Left ventricle myocardium inferior (tissue), 1 donor: ENCODE measurements around the gene SEMA3D. TPM values are rescaled to one million over a fixed set of nuclear protein-coding genes. Genes with fewer than 3 reads are reported as not detected.

ENCODE experiments used
- DNase-seq: peaks from one replicate; pipeline ENCODE4 v3.0.0-alpha.2; 2020
- H3K27ac ChIP-seq: fragments of 200-600 bp; replicated peaks from 2 replicates; pipeline ENCODE4 v1.8.0; 2021
- H3K27me3 ChIP-seq: fragments of 200-600 bp; 2 replicates; pipeline ENCODE4 v1.8.0; 2021; ENCODE audit warnings: low read depth
- H3K36me3 ChIP-seq: fragments of 200-600 bp; 2 replicates; pipeline ENCODE4 v1.8.0; 2021
- H3K4me1 ChIP-seq: fragments of 200-600 bp; 2 replicates; pipeline ENCODE4 v1.8.0; 2021
- H3K4me3 ChIP-seq: fragments of 200-600 bp; 2 replicates; pipeline ENCODE4 v1.8.0; 2021; ENCODE audit warnings: mild to moderate bottlenecking, moderate library complexity
- H3K9me3 ChIP-seq: fragments of 200-600 bp; replicated peaks from 2 replicates; pipeline ENCODE4 v1.8.0; 2021
- CTCF ChIP-seq: fragments of 200-600 bp; IDR thresholded peaks from 2 replicates; pipeline ENCODE4 v1.8.0; 2021; ENCODE audit warnings: antibody characterized with exemption, mild to moderate bottlenecking, borderline replicate concordance
- intact Hi-C: fragments of 100-400 bp; cut with micrococcal nuclease; formaldehyde crosslinking; loops from one replicate; pipeline ENCODE4 v1.11.0; 2022
- total RNA-seq: library from RNA; stranded (reverse); fragmentation: NEBNext Ultra II Directional; extraction: Animal tissue kit (Norgen Biotek cat#: 25700); gene quantifications from one replicate; pipeline ENCODE4 v1.2.1, GENCODE V29; 2021
- donor health status: DM: no; HTN: yes; CAD: no; lungs with severe emphysema.

Gene SEMA3D
- total RNA-seq, 1 donor from 2014 or later, result 1.8 TPM

GRCh38 chr7:85014936-85015660, 171.8 kb downstream of the SEMA3D start:
- no peak overlapping the region for H3K27ac ChIP-seq
- no peaks in the 10 kb centered on the region for H3K4me1 ChIP-seq
- intact Hi-C loops, result no loop called here
- H3K36me3 ChIP-seq, result no peaks in the 10 kb centered on the region
- no peaks in the 10 kb centered on the region for H3K27me3 ChIP-seq
- no peak for TF ChIP-seq CTCF
- no peak overlapping the region for H3K4me3 ChIP-seq
- no peak for DNase-seq
- no peaks in the 10 kb centered on the region for H3K9me3 ChIP-seq

- no peaks in the 10 kb centered on the region for H3K36me3 ChIP-seq
- no peak for DNase-seq
- no peaks in the 10 kb centered on the region for H3K9me3 ChIP-seq
- no peaks in the 10 kb centered on the region for H3K4me1 ChIP-seq
- H3K27me3 ChIP-seq, result no peaks in the 10 kb centered on the region
- intact Hi-C loops, result no loop called here
- no peak overlapping the region for H3K4me3 ChIP-seq
- no peak for TF ChIP-seq CTCF
- no peak overlapping the region for H3K27ac ChIP-seq
These were observed 175.7 kb downstream of the SEMA3D start for GRCh38 chr7:85011127-85011526.

DNA sequence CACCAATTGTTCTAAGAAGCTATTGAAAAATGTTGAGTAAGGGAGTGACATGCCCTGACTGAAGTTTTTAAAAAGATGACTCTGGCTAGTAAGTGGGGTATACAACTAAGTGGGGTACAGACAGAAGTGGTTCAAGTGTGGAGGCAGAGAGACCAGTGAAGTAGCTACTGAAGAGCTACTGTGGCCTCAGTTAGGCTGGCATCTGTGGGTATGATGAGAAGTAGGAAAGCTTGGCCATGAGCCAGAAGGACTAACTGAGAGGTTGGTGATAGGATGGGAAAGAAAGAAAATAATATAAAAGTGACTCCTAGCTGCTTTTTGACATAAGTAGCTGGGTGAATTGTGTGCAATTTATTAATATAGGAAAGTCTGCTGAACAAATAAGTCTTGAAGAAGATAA, 176.6 kb downstream of the SEMA3D start:
- no peak for TF ChIP-seq CTCF
- H3K27me3 ChIP-seq, result no peaks in the 10 kb centered on the region
- no peak overlapping the region for H3K27ac ChIP-seq
- no peak overlapping the region for H3K4me3 ChIP-seq
- intact Hi-C loops, result no loop called here
- H3K36me3 ChIP-seq, result no peaks in the 10 kb centered on the region
- H3K9me3 ChIP-seq, result no peaks in the 10 kb centered on the region
- no peak for DNase-seq
- H3K4me1 ChIP-seq, result no peaks in the 10 kb centered on the region

- Histone ChIP-seq H3K36me3 (no peaks in the 10 kb centered on the region), H3K4me1 (peaks cover 20% of the 10 kb centered on the region), H3K9me3 (no peaks in the 10 kb centered on the region), H3K4me3 (no peak overlapping the region), H3K27ac (no peak overlapping the region), H3K27me3 (no peaks in the 10 kb centered on the region)
- DNase-seq, result no peak
- no peak for TF ChIP-seq CTCF
- intact Hi-C loops, result no loop called here
These were observed 180.1 kb downstream of the SEMA3D start for GRCh38 chr7:85006754-85007153.

GRCh38 chr7:85004402-85004801, 182.5 kb downstream of the SEMA3D start:
- H3K27ac ChIP-seq, result no peak overlapping the region
- intact Hi-C loops, result no loop called here
- no peaks in the 10 kb centered on the region for H3K9me3 ChIP-seq
- no peak overlapping the region for H3K4me3 ChIP-seq
- peaks cover 21% of the 10 kb centered on the region for H3K4me1 ChIP-seq
- TF ChIP-seq CTCF, result no peak
- DNase-seq, result no peak
- H3K36me3 ChIP-seq, result no peaks in the 10 kb centered on the region
- no peaks in the 10 kb centered on the region for H3K27me3 ChIP-seq
